ENCODE data around the gene MLLT10.

GRCh38 chr10:21500578-21500910, 33.5 kb upstream of the MLLT10 start:
- TF ChIP-seq POLR2A (IDR thresholded peaks at IDR 0.05): no peak
- TF ChIP-seq CTCF (IDR thresholded peaks at IDR 0.05): no peak

Data from ovary (tissue), 3 donors.